HT1080 (cell line): ENCODE results near the gene NCOR2. TPM values are rescaled to one million over a fixed set of nuclear protein-coding genes. Genes with fewer than 3 reads are reported as not detected.

ENCODE experiments used
- DNase-seq: peaks from one replicate; pipeline ENCODE4 v3.0.0-alpha.2; 2015; ENCODE audit warnings: low read depth
- total RNA-seq: library from RNA; depleted of rRNA; stranded (reverse); fragments of >200 nt; shearing (Covaris generic); gene quantifications from 2 replicates; pipeline ENCODE4 v1.2.3, GENCODE V29; 2014

The NCOR2 gene
- total RNA-seq, 1 experiment from 2014 or later = 57.4 TPM

GRCh38 chr12:124545508-124546418 is 21.6 kb downstream of the NCOR2 start:
- DNase-seq = peak; percentile 68

GRCh38 chr12:124544983-124545382 is 22.4 kb downstream of the NCOR2 start:
- DNase-seq = no peak

GRCh38 chr12:124544311-124544970 is 23.0 kb downstream of the NCOR2 start:
- DNase-seq = no peak

GRCh38 chr12:124543590-124544310 is 23.7 kb downstream of the NCOR2 start:
- DNase-seq = no peak

GRCh38 chr12:124543052-124543589 is 24.3 kb downstream of the NCOR2 start:
- DNase-seq = no peak

- no peak for DNase-seq
These were observed 25.1 kb downstream of the NCOR2 start for GRCh38 chr12:124542021-124542949.

GRCh38 chr12:124541322-124541721 is 26.1 kb downstream of the NCOR2 start:
- DNase-seq = no peak

GRCh38 chr12:124539084-124540041 is 28.0 kb downstream of the NCOR2 start:
- DNase-seq = no peak

- no peak for DNase-seq
These were observed 29.0 kb downstream of the NCOR2 start for GRCh38 chr12:124538194-124539082.

- DNase-seq = no peak
These were observed 29.8 kb downstream of the NCOR2 start for GRCh38 chr12:124537525-124538193.

- DNase-seq = no peak
These were observed 30.8 kb downstream of the NCOR2 start for GRCh38 chr12:124536641-124537040.

- no peak for DNase-seq
These were observed 32.4 kb downstream of the NCOR2 start for GRCh38 chr12:124534776-124535740.

GRCh38 chr12:124533456-124533855 is 34.0 kb downstream of the NCOR2 start:
- DNase-seq = no peak

GRCh38 chr12:124532967-124533366 is 34.4 kb downstream of the NCOR2 start:
- DNase-seq = no peak

- no peak for DNase-seq
These were observed 35.1 kb downstream of the NCOR2 start for GRCh38 chr12:124532331-124532750.

GRCh38 chr12:124531906-124532305 is 35.5 kb downstream of the NCOR2 start:
- no peak for DNase-seq
